GM21390 (cell line): ENCODE results near the gene KIDINS220.
"Not testable (repeated sequence)": the region's sequence is repeated elsewhere in the genome, so short reads cannot be mapped to it uniquely, and the experiment has no call there.

Experiments
- ATAC-seq: cut with Tn5 transposase; IDR thresholded peaks from one replicate; pipeline ENCODE4 v1.9.1; 2021; ENCODE audit not compliant: unreplicated experiment

KIDINS220 gene

DNA sequence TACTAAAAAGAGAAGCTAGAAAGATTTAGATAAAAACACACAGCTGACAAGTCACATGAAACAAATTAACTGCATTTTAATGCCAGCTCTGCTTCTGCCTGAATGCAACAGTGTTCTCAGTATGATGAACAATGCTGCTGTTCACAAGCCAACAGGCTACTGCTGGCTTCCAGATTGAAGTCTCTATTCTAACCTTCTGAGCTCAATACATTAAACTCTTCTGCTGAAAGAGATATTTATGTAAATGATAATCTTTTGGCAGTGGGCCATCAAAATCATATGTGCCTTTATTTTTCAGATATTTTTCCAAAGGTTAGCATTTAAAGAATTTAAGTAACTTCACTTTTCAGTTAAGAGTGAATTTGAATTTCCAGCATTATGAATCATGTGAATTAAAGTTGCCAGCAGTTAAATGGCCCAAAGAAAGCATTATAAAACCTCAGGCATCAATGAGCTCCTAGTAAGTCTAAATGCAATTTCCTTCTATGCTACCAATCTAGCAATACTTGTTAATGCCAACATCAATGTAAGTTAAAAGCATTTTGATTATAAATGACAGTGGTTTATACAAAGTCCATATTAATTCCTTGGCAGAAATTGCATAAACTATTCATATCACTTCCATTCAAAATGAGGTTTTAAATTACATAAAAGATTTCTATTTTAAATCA, 83.2 kb downstream of the KIDINS220 start:
- ATAC-seq, result no peak

DNA sequence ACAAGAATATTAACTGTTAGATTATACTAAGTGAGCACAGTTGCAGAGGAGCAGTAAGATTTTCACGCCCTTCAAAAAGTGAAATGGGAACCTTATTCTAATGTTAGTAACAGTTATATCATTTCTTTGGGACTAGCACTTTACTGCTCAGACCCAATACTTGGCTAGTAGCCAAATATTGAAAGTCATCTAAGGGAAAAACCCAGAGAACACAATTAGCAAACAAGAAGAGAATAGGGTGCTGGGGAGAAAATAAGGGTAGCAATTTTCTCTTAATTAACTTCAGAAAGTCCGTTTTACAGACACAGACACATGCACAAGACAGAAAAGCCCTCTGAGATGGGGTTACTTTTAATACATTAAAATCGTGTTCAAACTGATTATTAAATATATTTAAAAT, 83.8 kb downstream of the KIDINS220 start:
- no peak for ATAC-seq

DNA sequence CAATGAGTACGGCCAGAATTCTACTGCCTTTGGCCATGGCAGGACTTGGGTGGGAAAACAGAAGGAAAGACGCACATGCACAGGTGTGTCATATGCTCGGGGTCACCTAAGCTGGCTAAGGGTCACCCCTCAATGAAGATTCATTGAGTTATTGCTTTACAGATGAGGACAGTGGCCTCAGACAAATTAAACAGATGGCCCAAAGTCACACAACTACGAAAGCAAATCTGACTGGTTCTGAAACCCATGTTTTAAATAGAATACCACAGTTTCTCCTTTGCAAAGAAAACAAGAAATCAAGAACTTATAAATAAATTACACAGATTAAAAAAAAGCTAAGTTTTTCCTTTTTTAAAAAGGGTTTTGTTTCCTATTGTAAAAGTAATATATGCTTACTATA, 85.0 kb downstream of the KIDINS220 start:
- no peak for ATAC-seq

DNA sequence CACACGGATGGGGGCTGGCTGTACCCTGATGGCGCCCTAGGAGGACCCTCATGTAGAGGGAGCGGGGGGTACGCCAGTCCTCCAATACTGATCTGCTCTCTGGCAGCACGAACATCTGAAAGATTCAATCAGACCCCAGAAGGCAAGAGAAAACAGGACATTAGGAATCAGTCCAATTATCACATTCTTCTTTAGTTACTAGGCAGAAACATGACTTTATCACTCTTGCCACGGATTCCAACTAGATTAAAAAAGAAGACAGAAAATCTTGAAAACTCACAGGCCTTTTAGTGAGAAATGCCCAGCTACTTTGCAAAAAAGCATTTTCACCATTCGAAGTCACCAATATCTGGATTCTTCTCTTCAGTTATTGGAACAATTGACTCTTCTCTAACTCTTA, 87.2 kb downstream of the KIDINS220 start:
- no peak for ATAC-seq

DNA sequence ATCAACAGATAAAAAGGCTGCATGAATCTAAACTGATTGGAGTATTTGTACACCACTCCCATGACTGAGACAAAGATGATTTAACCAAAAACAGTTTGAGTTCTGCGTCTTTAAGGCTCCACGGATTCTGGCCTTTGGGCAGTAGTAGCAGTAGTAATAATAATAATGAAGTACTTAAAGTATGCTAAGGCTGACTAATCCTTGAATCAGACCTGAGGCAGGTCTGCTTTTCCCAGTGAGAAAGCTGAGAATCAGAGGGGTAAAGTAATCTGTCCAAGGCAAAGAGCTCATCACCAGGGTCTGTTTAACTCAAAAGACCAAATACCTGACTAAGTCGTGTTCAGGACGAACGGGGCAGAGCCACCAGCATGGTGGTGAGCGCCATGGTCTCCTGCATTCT, 94.2 kb downstream of the KIDINS220 start:
- ATAC-seq, result no peak

DNA sequence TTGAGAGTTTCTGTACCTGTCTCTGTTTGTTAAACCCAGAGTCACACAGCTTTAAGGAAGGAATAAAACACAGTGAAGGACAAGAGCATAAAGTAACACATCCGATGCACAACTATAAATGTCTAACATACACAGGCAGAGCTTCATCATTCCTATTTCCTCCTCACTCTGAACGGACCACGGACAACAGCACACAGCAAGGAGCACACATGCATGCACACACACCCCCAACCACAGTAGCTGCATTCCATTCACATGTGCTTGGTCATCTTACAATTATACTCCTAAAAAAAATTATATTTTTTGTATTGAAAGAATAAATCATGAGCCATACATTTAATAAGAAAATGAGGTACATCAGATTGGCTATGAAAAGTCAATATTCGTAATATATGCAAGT, 97.3 kb downstream of the KIDINS220 start:
- no peak for ATAC-seq

DNA sequence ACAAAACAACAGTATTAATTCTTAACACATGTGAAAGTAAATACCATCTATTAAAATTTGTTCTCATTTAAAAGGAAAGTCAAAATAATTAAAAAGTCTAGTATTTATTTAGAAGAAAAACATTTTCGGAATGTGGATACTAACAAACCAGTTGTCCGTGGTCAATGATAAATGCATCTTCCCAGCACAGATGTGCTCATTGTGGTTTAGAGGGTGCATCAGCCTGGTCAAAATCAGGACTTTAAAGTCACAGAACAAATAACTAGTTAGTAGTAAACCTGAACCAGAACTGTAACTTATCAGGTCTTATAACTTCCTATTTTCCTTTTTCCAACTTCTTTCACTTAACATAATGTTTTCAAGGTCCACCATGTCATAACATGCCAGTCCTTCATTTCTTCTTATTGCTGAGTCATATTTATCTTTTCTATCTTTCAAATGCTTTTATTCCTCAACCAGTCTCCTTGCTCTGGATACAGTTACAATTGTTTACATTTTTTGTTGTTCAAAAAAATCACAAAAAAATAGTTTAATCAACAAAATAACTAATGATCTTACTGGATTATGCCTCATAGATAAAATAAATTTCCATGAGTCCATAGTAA, 99.7 kb downstream of the KIDINS220 start:
- no peak for ATAC-seq

DNA sequence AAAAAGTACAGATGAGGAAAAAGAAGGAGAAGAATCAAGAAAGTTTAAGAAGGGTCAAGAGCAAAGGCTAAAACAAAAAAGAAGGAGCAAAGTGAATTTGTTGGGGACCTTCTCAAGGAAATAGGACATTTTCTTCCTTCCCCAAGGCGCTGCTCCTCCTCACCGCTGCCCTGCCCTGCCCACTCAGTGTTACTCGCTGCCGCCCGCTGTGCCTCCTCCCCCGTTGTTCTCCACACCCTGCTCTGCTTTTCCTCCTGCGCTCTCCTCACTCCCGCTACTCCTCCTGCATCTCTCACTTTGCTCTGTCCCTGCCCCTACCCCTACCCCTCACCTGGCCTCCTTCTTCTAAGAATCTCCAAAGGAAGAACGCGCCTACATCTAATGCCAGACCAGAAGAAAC, 104.8 kb downstream of the KIDINS220 start:
- ATAC-seq, result no peak

DNA sequence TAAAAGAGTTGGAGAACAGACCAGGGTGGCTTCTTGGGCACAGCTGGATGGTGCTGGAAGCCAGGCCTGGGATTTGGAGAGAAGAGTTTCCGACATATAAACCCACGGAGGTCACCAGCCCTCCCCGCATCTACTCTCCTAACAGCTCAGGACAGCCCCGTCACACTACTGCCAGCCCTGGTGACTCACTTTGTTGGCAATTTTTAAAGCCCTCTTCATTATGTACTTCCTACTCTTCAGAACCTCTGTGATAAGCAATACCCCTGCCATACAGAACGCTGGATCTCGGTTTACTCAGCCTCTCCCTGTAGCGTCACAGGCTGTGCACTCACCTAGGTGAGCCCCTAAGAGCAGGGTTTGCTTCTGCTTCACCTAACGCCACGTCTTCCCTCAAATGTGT, 107.5 kb downstream of the KIDINS220 start:
- ATAC-seq, result no peak

DNA sequence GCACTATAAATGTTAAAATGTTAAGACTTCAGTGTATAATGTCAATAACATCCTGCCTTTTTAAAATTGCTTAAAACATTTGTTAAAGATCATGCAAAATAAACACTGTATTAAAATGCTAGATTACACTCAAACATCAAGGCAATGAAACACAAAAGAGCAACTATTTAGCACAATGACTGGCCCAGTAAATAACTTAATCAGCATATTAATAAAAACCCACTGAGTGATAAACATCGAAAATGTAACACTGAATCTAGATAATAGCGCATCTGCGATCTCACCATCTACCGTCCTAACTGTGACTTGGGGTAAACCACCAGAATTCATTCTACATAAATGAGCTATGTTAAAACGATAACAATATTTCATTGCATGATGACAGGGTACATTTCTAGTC, 108.3 kb downstream of the KIDINS220 start:
- not testable (repeated sequence) for ATAC-seq

DNA sequence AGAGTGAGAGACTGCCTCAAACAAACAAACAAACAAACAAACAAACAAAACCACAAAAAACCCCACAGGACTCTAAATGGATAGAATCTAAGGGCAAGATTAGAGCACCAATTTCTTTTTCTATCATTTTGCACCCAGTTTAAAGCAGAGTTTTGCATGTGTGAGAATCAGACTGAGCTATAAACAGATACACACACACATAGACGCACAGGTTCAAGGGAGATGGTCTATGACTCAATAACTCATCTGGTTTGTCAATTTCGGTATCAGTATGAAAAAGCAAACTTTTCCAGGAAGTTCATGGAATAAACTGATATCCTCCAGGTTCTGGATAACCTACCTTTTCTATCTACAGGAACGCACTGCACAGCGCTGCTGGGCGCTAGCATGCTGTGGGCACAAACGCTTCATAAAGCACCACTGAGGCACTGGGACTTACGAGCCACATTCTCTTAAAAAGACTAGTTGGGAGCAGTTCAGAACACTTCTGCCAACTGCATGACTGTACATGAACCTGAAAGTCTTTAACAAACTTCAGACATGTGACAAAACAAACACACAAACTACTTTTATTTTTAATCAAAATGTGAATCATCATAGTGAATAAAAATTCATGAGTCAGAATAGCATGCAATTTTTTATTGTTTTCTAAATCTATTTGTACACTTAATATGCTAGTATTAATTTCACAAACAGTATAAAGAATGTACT, 109.0 kb downstream of the KIDINS220 start:
- ATAC-seq, result no peak

DNA sequence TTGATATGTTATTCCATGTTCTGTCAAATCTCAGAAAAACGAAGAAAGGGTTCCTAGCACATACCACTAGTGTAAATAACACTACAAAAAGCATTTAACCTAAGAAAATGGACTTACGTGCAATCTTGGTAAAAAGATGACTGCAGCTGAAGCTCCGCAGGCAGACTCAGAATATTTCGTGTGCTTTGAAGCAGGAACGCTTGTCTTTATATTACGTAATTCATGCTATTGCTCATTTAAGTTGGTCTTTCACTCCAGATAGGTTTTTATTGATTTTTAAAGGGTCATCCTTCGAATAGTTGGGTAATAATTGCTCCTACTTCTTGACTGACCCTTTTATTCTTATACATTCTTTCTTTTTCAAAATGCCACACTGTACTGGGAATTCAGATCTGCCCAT, 111.6 kb downstream of the KIDINS220 start:
- no peak for ATAC-seq

DNA sequence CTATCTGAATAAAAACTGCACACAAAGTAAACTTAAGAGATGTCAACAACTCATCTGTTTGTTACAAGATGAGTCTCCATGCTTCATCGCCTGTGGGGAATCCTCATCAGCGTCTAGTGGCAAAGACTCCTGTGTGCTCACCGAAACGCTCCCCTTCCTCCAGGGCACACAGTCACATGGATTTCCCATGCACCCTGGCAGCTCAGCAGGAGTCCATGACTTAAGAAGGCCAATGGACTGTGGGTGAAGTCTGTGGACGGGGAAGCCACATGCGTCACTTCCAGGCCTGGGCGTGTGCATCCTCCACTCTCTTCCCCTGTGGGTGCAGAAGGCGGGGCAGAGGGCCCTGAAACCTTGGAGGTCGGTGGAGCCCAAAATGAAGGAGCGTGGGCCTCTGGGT, 114.4 kb downstream of the KIDINS220 start:
- ATAC-seq, result no peak

DNA sequence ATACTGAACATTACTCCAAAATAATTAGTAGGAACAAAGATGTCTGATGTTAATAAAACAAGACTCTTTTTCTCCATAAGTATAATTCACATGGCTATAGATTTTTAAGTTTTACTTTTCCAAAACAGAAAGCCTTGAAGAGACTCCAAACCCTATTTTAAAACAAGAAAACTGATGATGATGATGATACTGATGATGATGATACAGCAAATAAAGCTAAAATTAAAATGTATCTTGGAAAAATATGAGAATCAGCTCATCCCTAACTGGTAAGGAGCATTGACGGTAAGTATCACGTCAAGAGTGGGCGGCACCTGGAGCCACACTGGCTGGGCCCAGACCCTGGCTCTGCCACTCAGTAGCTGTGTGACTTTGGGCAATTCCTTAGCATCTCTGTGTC, 116.0 kb downstream of the KIDINS220 start:
- ATAC-seq, result no peak

DNA sequence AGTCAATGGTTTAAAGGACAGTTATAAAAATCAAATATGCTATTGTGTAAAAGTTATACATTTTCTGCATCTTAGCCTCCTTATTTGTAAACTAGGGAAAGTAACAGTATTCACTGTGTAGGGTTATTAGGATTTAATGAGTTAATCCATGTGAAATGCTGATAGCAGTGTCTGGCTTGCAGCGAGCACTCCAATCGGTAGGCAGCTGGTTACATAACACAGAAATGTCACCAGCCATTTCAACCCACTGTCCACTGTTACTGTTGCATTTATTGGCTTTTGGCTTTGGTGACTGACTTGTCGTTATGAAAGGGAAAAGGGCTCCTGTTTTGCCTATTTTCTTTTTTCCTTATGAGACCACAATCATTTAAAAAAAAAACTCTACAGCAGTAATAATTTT, 116.7 kb downstream of the KIDINS220 start:
- no peak for ATAC-seq

DNA sequence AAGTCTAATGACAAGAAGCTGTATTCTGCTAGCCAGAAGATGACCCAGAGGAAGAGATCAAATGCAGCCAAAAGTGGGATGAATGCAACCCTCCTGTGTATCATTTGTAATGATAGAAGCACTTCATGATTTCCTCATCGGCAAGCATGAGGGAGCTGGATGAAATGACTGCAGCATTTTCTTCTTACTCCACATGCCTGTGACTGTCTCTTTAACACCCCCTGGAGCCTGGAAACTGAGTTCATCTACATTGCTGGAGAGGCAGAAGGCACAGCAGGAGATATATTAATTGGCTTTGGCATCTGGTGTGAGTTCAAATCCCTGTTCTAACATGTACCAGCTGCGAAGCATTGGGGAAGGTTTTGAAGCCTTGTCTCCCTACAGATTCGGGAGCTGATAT, 117.9 kb downstream of the KIDINS220 start:
- no peak for ATAC-seq

DNA sequence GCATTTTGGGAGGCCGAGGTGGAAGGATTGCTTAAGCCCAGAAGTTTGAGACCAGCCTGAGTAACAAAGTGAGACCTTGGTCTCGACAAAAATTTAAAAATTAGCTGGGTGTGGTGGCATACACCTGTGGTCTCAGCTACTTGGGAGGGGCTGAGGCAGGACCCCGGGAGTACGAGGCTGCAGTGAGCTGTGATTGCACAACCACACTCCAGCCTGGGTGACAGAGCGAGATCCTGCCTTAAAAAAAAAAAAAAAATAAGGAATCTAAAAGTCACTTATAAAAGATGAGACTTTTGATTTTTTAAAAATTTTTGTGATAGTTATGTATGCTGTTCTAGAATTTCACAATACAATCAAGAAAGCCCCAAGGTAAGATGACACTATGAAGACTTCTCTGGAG, 122.4 kb downstream of the KIDINS220 start:
- ATAC-seq, result no peak

DNA sequence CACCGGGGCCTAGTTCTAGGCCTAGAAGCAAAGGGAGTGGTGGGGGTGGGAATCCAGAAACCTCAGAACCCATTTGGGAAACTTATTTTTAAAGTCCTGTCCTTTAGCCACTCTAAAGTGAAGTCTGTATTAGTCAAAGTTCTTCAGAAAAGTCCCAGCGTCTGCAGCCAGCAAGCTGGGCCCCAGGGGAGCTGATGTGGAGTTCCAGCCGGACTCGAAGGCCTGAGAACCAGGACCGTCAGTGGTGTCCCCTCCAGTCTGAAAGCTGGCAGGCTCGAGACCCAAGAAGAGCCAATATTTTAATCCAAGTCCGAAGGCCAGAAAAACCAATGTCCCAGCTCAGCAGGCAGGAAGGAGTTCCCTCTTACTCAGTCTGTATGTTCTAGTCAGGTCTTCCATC, 123.1 kb downstream of the KIDINS220 start:
- no peak for ATAC-seq

DNA sequence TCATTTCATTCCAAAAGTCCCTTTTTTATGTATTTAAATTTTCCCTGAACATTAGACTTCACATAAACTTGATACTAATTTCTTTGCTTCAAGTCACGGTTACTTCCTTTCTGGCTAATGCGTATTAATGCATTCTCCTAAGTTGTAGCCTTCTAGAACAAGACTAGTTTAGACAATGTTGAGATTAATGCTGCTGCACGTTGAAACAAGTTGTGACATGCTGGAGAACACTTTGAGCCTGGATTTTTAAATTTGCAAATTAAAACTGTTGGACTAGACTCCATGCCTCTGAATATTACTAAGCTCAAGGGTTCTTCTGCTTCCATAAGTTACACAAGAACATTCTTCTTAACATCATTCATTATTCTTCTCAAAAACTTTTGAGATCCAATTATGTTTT, 126.5 kb downstream of the KIDINS220 start:
- ATAC-seq, result no peak

DNA sequence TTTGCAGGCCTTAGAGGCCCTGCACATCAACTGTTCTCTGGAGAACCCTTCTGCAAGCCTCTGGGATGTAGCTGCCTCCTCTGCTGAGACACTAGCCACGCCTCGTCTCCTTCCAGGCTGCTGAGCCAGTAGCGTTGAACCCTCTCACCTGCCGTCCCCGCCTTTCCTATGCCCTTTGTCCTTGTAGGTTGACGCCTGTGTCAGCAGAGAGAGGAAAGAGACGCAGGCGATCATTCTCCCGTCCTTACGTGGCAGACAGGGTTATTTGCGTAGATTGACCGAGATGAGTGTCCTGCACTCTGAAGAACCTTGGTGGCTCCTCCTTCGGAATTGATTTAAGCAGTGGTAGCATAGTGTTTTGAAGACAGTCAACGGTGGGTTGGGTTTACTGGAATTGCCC, 127.8 kb downstream of the KIDINS220 start:
- ATAC-seq, result no peak

DNA sequence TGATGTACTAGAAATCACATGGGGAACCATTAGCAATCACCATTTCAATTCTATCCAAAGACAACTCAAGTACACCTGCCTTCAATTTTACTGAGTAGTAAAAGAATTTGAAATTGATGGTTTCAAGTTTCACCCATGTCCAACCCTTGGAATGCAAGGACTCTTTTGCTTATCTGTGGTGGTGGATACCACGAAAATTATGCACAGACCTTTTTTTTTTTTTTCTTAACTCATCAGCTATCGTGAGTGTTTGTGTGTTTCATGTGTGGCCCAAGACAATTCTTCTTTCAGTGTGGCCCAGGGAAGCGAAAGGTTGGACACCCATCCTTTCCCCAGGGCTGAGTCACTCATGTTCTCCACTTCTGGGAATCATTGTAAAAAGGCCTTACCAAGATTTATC, 132.5 kb downstream of the KIDINS220 start:
- ATAC-seq, result no peak

DNA sequence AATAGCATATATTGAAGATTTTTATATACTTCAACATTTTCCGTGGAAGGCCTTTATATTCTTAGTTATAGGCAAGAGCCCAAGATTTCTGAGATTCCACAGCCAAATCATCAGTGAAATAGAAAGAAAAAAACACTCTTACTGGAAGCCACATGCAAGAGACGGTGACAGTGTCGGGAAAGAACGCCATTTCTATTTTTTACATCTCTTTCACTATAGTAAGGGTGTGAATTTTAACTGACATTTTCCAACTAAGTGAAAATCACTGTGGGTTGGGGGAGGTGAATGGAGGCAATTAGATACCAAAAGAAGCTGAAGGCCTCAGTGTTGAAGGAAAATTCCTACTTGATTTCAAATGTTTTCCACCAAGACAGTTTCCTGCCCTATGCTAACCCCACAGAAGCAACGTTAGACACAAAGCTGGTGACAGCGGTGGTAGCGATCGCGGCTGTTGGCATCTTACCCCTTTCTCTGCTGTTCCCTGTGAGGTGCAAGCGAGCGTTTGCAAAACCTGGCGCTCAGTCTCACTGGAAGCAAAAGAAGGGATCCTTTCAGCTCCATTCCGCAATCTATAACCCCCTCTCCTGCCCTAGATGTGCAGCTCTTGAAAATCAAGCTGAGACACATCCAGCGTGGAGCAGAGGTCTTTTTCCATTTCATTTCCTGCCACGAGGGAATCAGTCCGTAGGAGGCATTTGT, 135.6 kb downstream of the KIDINS220 start:
- ATAC-seq, result no peak
